ENCODE measurements around the gene TREML4.

GRCh38 chr6:41226752-41227151 lies 1.4 kb upstream of the TREML4 start:
- TF ChIP-seq, protein P1, sequence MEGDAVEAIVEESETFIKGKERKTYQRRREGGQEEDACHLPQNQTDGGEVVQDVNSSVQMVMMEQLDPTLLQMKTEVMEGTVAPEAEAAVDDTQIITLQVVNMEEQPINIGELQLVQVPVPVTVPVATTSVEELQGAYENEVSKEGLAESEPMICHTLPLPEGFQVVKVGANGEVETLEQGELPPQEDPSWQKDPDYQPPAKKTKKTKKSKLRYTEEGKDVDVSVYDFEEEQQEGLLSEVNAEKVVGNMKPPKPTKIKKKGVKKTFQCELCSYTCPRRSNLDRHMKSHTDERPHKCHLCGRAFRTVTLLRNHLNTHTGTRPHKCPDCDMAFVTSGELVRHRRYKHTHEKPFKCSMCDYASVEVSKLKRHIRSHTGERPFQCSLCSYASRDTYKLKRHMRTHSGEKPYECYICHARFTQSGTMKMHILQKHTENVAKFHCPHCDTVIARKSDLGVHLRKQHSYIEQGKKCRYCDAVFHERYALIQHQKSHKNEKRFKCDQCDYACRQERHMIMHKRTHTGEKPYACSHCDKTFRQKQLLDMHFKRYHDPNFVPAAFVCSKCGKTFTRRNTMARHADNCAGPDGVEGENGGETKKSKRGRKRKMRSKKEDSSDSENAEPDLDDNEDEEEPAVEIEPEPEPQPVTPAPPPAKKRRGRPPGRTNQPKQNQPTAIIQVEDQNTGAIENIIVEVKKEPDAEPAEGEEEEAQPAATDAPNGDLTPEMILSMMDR (IDR thresholded peaks at IDR 0.05): no peak
- TF ChIP-seq POLR2A (IDR thresholded peaks at IDR 0.05): no peak

Data from thyroid gland (tissue), 4 donors.